Upper lobe of left lung (tissue), 4 donors: ENCODE measurements around the gene FYN.

ENCODE experiments used
- POLR2AphosphoS5 ChIP-seq, 2 donors: sonication (generic); formaldehyde crosslinking; IDR thresholded peaks; one replicate each; pipeline ENCODE4 v1.5.1; 2017; ENCODE audit warnings: antibody characterized with exemption in 2 of 2
- TF ChIP-seq, protein P1 (sequence below), 6 experiments: fragments of 450-650 bp in 4 of 6; fragments of 200-600 bp in 2 of 6; sonication (generic) in 2 of 6; IDR thresholded peaks; one replicate each; pipeline ENCODE4 v1.5.1; 2016 to 2019; ENCODE audit warnings: antibody characterized with exemption in 6 of 6

DNA sequence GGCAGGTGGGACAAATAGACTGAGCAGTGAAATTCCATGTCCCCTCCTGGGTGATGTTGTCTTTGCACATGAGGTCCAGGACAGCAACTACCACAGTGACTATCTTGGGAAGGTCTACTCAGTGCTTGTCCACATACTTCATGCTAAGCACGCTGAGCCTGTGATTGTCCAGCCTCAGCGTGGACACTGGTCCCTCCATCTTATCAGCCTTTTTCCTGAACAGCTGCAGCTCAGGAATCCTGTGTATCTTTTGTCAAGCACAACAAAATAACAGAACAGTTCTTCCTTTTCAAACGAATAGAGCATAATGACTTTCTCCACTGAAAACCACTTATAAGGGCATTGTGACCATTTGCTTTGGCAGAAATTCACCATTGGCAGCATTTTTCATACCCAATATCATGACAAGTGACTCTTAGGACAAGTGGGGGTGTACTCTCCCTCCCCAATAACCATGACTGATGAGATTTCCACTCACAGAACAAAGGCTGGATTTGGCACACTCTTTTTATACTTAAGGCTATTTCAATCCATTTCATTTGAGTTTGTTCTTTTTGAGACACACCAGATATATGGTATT lies 90.3 kb downstream of the FYN start:
- TF ChIP-seq, protein P1, sequence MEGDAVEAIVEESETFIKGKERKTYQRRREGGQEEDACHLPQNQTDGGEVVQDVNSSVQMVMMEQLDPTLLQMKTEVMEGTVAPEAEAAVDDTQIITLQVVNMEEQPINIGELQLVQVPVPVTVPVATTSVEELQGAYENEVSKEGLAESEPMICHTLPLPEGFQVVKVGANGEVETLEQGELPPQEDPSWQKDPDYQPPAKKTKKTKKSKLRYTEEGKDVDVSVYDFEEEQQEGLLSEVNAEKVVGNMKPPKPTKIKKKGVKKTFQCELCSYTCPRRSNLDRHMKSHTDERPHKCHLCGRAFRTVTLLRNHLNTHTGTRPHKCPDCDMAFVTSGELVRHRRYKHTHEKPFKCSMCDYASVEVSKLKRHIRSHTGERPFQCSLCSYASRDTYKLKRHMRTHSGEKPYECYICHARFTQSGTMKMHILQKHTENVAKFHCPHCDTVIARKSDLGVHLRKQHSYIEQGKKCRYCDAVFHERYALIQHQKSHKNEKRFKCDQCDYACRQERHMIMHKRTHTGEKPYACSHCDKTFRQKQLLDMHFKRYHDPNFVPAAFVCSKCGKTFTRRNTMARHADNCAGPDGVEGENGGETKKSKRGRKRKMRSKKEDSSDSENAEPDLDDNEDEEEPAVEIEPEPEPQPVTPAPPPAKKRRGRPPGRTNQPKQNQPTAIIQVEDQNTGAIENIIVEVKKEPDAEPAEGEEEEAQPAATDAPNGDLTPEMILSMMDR (IDR thresholded peaks at IDR 0.05) = no peak
- TF ChIP-seq POLR2AphosphoS5 (IDR thresholded peaks at IDR 0.05) = no peak
